Activated CD8-positive, alpha-beta T cell treated with anti-CD3 and anti-CD28 coated beads for 36 hours (primary cell): Measurements from ENCODE around the gene TRAF4. TPM values are rescaled to one million over a fixed set of nuclear protein-coding genes. Genes with fewer than 3 reads are reported as not detected.

Source experiments
- ATAC-seq: fragments of 200-7000 bp; cut with Tn5 transposase; one replicate; pipeline ENCODE4 v1.10.0; 2021; ENCODE audit warnings: mild to moderate bottlenecking, moderate library complexity
- CTCF ChIA-PET: fragments of 350-600 bp; sonication (Branson Sonifier 250); formaldehyde crosslinking; loops from one replicate; lab custom pipeline; 2021; ENCODE audit warnings: antibody characterized with exemption; lab: Charles Lee
- POLR2A ChIA-PET: fragments of 350-600 bp; sonication (Branson Sonifier 250); formaldehyde crosslinking; loops from one replicate; lab custom pipeline; 2021; ENCODE audit warnings: antibody characterized with exemption; lab: Charles Lee
- DNase-seq: peaks from one replicate; pipeline ENCODE4 v3.0.0-alpha.2; 2020
- H3K27ac Mint-ChIP-seq: one replicate; pipeline ENCODE4 v1.8.0; 2021; ENCODE audit warnings: mild to moderate bottlenecking, mixed read lengths
- H3K27me3 Mint-ChIP-seq: one replicate; pipeline ENCODE4 v1.8.0; 2021; ENCODE audit warnings: mixed read lengths
- H3K36me3 Mint-ChIP-seq: one replicate; pipeline ENCODE4 v1.8.0; 2021; ENCODE audit warnings: low read depth, mixed read lengths
- H3K4me1 Mint-ChIP-seq: one replicate; pipeline ENCODE4 v1.8.0; 2021; ENCODE audit warnings: low read depth, mixed read lengths
- H3K4me3 Mint-ChIP-seq: one replicate; pipeline ENCODE4 v1.8.0; 2021; ENCODE audit warnings: mild to moderate bottlenecking, moderate library complexity, mixed read lengths
- H3K9me3 Mint-ChIP-seq: one replicate; pipeline ENCODE4 v1.8.0; 2021; ENCODE audit warnings: mixed read lengths
- CTCF ChIP-seq: fragments of 200-600 bp; IDR thresholded peaks from one replicate; pipeline ENCODE4 v1.8.0; 2022; ENCODE audit warnings: antibody characterized with exemption, mild to moderate bottlenecking
- intact Hi-C: fragments of 100-400 bp; cut with micrococcal nuclease; formaldehyde crosslinking; loops from one replicate; pipeline ENCODE4 v1.10.0; 2022
- total RNA-seq, 2 experiments: library from RNA; stranded (reverse); gene quantifications; one replicate each; pipeline ENCODE4 v1.2.3, GENCODE V29; 2021

The TRAF4 gene
- total RNA-seq, 2 experiments from 2014 or later: 140 to 151 TPM

DNA sequence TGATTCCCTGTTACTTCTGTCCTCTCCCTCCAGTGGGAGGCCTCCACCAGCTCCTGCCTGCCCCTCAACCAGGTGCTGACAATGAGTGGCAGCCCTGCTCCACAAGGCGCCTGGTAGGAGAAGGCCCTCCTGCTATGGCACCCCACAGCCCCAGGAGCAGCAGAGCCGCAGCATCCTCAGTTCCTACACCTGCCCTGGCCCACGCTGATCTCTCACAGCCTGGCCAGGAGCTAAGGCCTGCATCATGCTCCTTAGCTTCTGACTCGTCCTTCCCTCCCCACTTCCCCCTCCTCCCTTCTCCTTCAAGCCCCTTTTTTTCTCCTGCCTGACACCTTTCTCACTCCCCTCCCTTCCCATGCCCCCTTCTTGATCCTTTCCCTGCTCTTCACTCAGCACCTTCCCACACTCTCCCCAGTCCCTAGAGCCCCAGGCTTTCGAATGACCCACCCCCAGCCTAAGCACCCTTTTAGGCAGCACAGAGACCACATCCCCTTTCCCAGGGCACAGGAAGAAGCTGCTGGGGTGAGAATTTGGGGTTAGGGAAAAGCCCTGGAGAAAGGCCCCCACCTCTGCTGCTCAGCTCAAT is 38.6 kb upstream of the TRAF4 start:
- no peak for ATAC-seq
- no peak for TF ChIP-seq CTCF
- DNase-seq: no peak
- POLR2A ChIA-PET: interaction anchor here (0.6 to 1.5 kb wide), 3 partner anchors 10 to 16 kb away, joined by 3 to 4 read pairs (median 3); no protein-coding TSS in a partner anchor
- Mint-ChIP-seq H3K4me3 (no peak overlapping the region), H3K27ac (peak overlapping the region; percentile 17), H3K9me3 (no peaks in the 10 kb centered on the region), H3K36me3 (peaks cover 21% of the 10 kb centered on the region), H3K4me1 (no peaks in the 10 kb centered on the region), H3K27me3 (no peaks in the 10 kb centered on the region)
- CTCF ChIA-PET: interaction anchor here (1.5 kb wide), 1 partner anchor 58 kb away, joined by 5 read pairs; no protein-coding TSS in a partner anchor
- intact Hi-C loops: no loop called here

DNA sequence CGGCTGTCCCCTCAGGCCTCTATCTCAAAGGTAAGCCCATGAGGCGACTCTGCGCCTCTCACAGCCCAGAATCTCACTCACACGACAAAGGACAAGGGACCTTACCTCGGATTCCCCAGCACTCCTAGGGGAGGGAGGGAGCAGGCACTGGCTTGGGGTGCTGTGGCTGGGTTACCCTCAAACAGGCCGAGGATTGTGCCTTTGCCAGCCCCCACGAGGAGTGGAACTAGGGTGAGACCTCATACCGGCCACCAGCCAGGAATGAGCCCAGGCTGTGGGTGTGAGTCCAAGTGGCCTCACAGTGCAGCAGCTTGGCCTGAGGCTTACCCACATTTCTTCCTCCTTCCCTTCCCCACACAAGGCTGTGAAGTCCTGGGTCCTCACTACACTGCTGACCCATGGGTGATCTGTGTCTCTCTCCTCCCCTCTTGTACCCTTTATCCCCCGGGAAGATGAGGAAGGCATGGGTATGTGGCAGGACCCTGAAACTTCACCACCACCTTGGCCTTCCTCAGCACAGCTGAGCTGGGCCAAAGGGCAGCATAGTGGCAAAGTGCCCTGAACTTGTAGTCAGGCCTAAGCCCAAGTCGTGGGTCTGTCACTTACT is 38.0 kb upstream of the TRAF4 start:
- Mint-ChIP-seq H3K4me1 (peaks cover 4% of the 10 kb centered on the region), H3K4me3 (no peak overlapping the region), H3K9me3 (no peaks in the 10 kb centered on the region), H3K36me3 (peaks cover 19% of the 10 kb centered on the region), H3K27ac (no peak overlapping the region), H3K27me3 (no peaks in the 10 kb centered on the region)
- TF ChIP-seq CTCF: no peak
- intact Hi-C loops: no loop called here
- CTCF ChIA-PET: interaction anchor here (1.5 kb wide), 1 partner anchor 59 kb away, joined by 5 read pairs; no protein-coding TSS in a partner anchor
- POLR2A ChIA-PET: interaction anchor here (1.4 to 1.7 kb wide), 3 partner anchors 14 to 545 kb away, joined by 3 to 8 read pairs (median 3); partner anchors contain the start of gene RPL23A
- DNase-seq (no peak), ATAC-seq (no peak)

- Mint-ChIP-seq H3K9me3 (no peaks in the 10 kb centered on the region), H3K27ac (no peak overlapping the region), H3K4me1 (peaks cover 5% of the 10 kb centered on the region), H3K36me3 (peaks cover 13% of the 10 kb centered on the region), H3K27me3 (no peaks in the 10 kb centered on the region), H3K4me3 (no peak overlapping the region)
- intact Hi-C loops: no loop called here
- no peak for DNase-seq
- POLR2A ChIA-PET: interaction anchor here (0.8 to 1.7 kb wide), 5 partner anchors 10 to 544 kb away, joined by 3 to 8 read pairs (median 3); partner anchors contain the start of gene RPL23A
- CTCF ChIA-PET: interaction anchor here (0.7 to 1.3 kb wide), 2 partner anchors 20 to 31 kb away, joined by 3 read pairs; partner anchors contain the start of gene TLCD1
- TF ChIP-seq CTCF: no peak
- ATAC-seq: no peak
These were observed 37.1 kb upstream of the TRAF4 start for GRCh38 chr17:28706471-28707338.

GRCh38 chr17:28707339-28707720 is 36.5 kb upstream of the TRAF4 start:
- Mint-ChIP-seq H3K9me3 (no peaks in the 10 kb centered on the region), H3K27me3 (no peaks in the 10 kb centered on the region), H3K4me1 (peaks cover 10% of the 10 kb centered on the region), H3K4me3 (no peak overlapping the region), H3K36me3 (peaks cover 11% of the 10 kb centered on the region), H3K27ac (no peak overlapping the region)
- intact Hi-C loops: no loop called here
- POLR2A ChIA-PET: interaction anchor here (0.8 to 1.7 kb wide), 5 partner anchors 10 to 544 kb away, joined by 3 to 8 read pairs (median 3); partner anchors contain the start of gene RPL23A
- DNase-seq (no peak), ATAC-seq (no peak)
- TF ChIP-seq CTCF: no peak
- CTCF ChIA-PET: interaction anchor here (0.7 to 1.3 kb wide), 2 partner anchors 19 to 32 kb away, joined by 3 read pairs; partner anchors contain the start of gene TLCD1
